ENCODE data around the gene CD58.

Gene CD58

DNA sequence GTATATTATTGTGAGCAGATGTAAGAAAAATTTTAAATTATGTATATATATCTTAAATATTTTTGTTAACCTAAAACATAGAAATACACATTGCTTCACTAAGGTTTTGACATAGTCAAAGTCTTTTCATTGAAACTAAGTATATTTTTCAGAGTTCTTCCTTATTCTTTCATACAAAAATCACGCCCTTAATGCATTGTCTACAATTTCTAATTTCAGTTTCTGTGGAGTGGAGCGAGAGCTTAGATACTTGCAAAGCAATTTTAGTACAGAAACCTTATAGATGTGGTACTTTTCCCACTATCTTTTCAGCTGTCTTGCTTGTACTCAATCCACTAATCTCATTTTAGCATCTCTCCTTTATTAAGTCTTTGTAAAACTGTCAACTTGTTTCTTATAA lies 63.2 kb downstream of the CD58 start:
- no peak for DNase-seq (ENCODE audit: low spot score)
- TF ChIP-seq, protein P1, sequence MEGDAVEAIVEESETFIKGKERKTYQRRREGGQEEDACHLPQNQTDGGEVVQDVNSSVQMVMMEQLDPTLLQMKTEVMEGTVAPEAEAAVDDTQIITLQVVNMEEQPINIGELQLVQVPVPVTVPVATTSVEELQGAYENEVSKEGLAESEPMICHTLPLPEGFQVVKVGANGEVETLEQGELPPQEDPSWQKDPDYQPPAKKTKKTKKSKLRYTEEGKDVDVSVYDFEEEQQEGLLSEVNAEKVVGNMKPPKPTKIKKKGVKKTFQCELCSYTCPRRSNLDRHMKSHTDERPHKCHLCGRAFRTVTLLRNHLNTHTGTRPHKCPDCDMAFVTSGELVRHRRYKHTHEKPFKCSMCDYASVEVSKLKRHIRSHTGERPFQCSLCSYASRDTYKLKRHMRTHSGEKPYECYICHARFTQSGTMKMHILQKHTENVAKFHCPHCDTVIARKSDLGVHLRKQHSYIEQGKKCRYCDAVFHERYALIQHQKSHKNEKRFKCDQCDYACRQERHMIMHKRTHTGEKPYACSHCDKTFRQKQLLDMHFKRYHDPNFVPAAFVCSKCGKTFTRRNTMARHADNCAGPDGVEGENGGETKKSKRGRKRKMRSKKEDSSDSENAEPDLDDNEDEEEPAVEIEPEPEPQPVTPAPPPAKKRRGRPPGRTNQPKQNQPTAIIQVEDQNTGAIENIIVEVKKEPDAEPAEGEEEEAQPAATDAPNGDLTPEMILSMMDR (IDR thresholded peaks at IDR 0.05; ENCODE audit: extremely low read depth, missing control alignments) = no peak

DNA sequence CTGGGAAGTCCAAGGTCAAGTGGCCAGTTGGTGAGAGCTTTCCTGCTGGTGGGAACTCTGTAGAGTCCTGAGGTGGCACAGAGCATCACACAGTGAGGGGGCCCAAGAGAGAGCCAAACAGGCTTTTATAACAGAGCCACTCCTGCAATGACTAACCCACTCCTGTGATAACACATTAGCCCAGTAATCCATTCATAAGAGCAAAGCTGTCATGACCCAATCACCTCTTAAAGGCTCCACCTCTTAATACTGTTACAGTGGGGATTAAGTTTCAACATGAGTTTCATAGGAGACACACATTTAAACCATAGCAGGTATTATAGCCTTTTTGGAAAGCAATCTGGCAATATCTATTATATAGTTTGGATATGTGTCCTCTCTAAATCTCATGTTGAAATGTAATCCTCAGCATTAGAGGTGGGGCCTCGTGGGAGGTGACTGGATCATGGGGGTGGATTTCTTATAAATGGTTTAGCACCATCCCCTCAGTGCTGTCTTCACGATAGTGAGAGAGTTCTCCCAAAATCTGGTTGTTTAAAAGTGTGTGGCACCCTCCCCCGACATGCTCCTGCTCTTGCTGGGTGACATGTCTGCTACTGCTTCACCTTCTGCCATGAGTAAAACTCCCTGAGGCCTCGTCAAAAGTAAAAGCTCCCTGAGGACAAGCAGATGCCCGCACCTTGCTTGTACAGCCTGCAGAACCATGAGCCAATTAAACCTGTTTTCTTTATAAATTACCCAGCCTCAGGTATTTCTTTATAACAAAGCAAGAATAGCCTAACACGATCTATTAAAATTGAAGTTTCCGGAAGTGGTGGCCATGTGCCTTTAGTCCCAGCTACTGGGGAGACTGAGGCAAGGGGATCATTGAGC lies 64.5 kb downstream of the CD58 start:
- TF ChIP-seq, protein P1 (IDR thresholded peaks at IDR 0.05; ENCODE audit: extremely low read depth, missing control alignments) = no peak
- no peak for DNase-seq (ENCODE audit: low spot score)

DNA sequence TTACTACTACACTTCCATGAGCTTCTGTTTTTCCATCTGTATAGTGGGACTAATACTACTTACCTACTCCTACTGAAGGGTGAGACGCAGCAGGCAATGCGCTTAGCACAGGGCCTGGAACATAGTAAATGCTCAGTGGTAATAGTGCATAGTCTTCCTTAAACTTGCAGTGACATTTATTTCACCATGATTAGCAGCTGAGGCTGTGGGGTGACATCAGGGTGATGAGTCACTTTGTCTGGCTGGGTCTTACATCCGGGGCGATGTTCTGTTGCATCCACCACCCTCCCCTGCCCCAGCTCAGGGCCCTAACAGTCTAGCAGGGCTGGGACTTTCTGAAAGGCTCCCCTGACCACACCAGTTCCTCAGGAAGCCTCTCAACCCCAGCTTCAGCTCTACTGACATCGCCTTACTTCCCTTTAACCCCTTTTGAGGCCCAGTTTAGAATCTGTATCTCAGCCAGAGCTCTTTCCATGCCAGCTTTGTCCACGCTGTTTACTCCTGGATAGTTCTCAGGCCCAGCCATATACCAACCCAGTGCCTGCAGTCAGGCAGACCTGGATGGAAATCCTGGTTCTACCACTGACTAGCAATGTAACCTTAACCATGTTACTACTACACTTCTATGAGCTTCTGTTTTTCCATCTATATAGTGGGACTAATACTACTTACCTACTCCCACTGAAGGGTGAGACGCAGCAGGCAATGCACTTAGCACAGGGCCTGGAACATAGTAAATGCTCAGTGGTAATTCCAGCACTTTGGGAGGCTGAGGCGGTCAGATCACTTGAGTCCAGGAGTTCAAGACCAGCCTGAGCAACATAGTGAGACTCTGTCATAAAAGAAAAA lies 66.3 kb downstream of the CD58 start:
- DNase-seq (ENCODE audit: low spot score) = peak; percentile 83
- TF ChIP-seq, protein P1 (IDR thresholded peaks at IDR 0.05; ENCODE audit: extremely low read depth, missing control alignments) = no peak

DNA sequence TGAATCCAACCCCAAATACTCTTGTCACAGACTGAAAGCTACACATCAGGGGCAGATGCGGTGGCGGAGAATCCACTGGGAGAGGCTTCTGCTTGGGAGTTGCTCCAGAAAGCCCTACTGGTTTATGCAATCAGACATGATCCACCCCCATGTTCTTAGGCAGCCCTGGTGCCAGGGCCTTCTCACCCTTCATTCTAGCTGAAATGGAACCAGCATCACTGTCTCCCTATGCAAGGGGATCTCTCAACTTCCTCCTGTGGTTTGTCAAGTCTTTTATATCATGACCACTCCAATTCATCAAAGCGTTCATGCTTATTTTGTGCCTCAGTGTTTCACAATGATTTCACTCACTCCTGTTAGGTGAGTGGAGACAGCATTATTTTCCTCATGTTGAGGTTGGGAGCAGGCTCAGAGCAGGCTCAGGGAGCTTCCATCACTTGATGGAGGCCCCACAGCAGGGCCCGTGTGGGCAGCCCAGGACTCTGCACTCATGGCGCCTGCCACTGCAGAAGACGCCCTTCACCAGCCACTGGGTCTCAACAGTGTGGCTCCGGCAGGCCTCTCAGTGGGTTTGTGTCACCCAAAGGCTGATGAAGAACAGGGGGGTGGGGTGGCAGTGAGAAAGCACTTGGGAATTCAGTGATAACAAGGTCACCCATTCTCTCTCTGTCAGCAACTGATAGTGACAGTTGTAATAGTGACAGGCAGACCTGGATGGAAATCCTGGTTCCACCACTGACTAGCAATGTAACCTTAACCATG lies 67.1 kb downstream of the CD58 start:
- TF ChIP-seq, protein P1 (IDR thresholded peaks at IDR 0.05; ENCODE audit: extremely low read depth, missing control alignments) = no peak
- no peak for DNase-seq (ENCODE audit: low spot score)

- TF ChIP-seq, protein P1 (IDR thresholded peaks at IDR 0.05; ENCODE audit: extremely low read depth, missing control alignments) = no peak
- DNase-seq (ENCODE audit: low spot score) = no peak
These were observed 68.0 kb downstream of the CD58 start for GRCh38 chr1:116502671-116503314.

DNA sequence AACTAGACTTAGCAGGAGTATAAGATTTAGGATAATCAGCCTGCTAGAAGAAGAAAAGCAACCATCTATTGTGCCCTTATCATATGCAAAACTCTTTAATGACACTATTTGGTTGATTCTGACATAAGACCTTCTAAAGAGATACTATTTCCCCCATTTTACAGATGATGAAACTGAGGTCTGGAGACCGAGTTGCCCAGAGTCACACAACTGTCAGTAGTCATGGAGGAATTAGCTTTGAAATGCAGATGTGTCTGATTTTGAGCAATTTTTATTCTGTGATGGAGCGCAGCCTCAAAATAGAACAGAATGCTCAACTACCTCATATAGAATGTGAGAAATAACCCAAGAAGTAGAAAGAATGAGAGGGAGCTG lies 69.0 kb downstream of the CD58 start:
- DNase-seq (ENCODE audit: low spot score) = no peak
- TF ChIP-seq, protein P1 (IDR thresholded peaks at IDR 0.05; ENCODE audit: extremely low read depth, missing control alignments) = no peak
